Dendritic cell treated with granulocyte-macrophage colony-stimulating factor and Interleukin-4, amounts not matched to agents 40 ng/mL and 50 ng/mL, for 4 days (primary cell): Measurements from ENCODE around the gene SMAD2.

Experiments used
- H3K27ac Mint-ChIP-seq: one replicate; pipeline ENCODE4 v1.8.0; 2022; ENCODE audit warnings: mild to moderate bottlenecking, mixed read lengths
- H3K27me3 Mint-ChIP-seq: one replicate; pipeline ENCODE4 v1.8.0; 2022; ENCODE audit warnings: mild to moderate bottlenecking, mixed read lengths
- H3K36me3 Mint-ChIP-seq: one replicate; pipeline ENCODE4 v1.8.0; 2022; ENCODE audit warnings: low read depth, mixed read lengths
- H3K4me1 Mint-ChIP-seq: one replicate; pipeline ENCODE4 v1.8.0; 2022; ENCODE audit warnings: low read depth, mixed read lengths
- H3K4me3 Mint-ChIP-seq: one replicate; pipeline ENCODE4 v1.8.0; 2022; ENCODE audit warnings: mild to moderate bottlenecking, moderate library complexity, mixed read lengths
- H3K9me3 Mint-ChIP-seq: one replicate; pipeline ENCODE4 v1.8.0; 2022; ENCODE audit warnings: mixed read lengths
- intact Hi-C: fragments of 100-400 bp; cut with micrococcal nuclease; formaldehyde crosslinking; loops from one replicate; pipeline ENCODE4 v1.15.0; 2022

SMAD2 gene

DNA sequence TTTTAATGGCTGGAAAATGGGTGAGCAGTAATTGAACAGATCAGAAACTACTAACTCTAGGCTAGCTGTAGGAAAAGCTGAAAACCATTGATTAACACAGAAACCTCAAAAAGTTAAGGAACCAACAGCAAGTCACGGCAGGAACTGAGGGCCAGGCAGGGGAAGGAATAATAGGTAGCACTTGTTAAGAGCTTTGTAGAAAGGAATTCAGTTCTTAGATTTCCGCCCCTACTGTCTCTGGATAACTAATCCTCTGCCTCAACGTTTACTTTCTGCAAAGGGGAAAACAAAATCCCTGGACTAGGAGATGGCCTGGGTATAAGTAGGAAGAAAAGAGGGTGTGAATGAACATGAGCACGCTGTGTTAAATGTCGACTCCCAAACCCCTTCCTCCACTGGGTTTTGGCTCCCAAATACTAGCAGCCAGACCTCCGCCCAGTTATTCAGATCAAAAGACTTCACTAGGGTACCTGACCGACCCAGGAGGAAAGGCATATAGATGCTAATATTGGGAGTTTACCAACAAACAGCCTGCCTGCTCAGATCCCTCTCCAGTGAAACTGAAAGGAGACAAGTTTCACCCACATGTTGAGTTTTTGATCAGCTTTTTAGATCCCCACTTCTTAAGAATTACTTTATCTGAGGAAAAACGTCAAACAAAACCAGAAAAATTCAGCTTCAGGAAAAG lies 12.4 kb downstream of the SMAD2 start:
- no peak overlapping the region for H3K27ac Mint-ChIP-seq
- H3K36me3 Mint-ChIP-seq = peaks cover 30% of the 10 kb centered on the region
- H3K27me3 Mint-ChIP-seq = no peaks in the 10 kb centered on the region
- no peak overlapping the region for H3K4me3 Mint-ChIP-seq
- H3K9me3 Mint-ChIP-seq = no peaks in the 10 kb centered on the region
- H3K4me1 Mint-ChIP-seq = peaks cover 52% of the 10 kb centered on the region
- intact Hi-C loops = no loop called here

DNA sequence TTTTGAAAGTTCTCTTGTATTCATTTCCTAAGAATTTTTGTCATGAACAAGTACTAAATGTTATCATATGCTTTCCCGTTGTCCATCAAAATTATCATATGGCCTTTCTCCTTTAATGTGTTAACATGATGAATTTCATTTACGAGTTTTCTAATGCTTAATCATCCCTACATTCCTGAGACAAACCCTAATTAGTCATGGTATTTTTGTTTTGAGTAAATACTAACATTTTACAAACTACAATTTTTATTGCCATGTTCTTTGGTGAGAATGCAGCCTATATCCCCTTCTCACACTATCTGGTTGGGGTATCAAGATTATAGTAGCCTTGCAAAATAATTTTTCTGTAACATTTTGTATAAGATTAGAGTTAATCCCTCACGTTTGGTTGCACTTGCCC lies 14.5 kb downstream of the SMAD2 start:
- H3K4me3 Mint-ChIP-seq = no peak overlapping the region
- intact Hi-C loops = no loop called here
- no peaks in the 10 kb centered on the region for H3K27me3 Mint-ChIP-seq
- peaks cover 55% of the 10 kb centered on the region for H3K4me1 Mint-ChIP-seq
- peaks cover 36% of the 10 kb centered on the region for H3K36me3 Mint-ChIP-seq
- no peak overlapping the region for H3K27ac Mint-ChIP-seq
- H3K9me3 Mint-ChIP-seq = no peaks in the 10 kb centered on the region

DNA sequence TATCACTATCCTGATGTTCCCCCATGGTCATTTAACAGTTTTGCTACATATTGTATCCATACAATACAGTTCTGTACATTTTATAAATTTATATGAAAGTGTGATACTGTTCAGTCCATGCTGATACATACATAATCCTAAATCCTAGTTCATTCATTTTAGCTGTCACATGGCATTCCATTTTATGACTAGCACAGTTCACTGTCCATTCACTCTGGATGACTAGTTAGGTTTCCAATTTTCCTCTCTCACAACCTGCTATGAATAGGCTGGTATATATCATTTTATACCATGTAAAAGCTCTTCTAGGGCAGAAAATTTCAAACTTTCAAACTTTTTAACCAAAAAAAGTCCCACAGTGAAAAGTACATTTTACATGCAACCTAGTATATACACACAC lies 15.2 kb downstream of the SMAD2 start:
- Mint-ChIP-seq H3K27me3 (no peaks in the 10 kb centered on the region), H3K27ac (no peak overlapping the region), H3K4me3 (no peak overlapping the region), H3K36me3 (peaks cover 43% of the 10 kb centered on the region), H3K4me1 (peaks cover 60% of the 10 kb centered on the region), H3K9me3 (no peaks in the 10 kb centered on the region)
- intact Hi-C loops = no loop called here

DNA sequence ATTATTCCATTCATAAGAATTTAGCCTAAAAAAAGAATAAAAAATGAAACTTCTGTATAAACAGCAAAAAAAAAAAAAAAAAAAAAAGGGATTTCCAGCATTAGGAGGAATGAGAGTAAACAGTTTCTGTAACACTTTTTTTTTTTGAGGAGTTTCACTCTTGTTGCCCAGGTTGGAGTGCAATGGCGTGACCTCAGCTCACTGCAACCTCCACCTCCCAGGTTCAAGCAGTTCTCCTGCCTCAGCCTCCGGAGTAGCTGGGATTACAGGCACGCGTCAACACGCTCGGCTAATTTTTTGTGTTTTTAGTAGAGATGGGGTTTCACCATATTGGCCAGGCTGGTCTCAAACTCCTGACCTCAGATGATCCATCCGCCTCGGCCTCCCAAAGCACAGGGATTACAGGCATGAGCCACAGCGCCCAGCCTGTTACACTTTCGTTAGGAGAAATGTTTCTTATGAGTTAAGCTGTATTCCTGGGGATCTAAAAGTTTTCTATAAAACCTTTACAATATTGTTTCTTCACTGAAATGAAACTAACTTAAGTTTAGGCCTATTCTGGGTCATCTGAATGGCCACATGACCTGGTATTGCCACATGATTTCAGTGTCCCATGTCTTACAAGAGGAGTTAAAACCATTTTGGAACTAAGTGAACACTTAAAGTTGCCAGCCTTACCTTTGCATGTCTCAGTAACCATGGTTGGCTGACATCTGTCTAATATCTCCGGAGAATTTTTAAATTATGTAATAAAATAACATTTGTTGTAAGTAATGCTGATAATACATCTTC lies 17.5 kb downstream of the SMAD2 start:
- Mint-ChIP-seq H3K27me3 (no peaks in the 10 kb centered on the region), H3K4me3 (no peak overlapping the region), H3K36me3 (peaks cover 52% of the 10 kb centered on the region), H3K27ac (no peak overlapping the region), H3K4me1 (peaks cover 57% of the 10 kb centered on the region), H3K9me3 (no peaks in the 10 kb centered on the region)
- intact Hi-C loops = no loop called here

DNA sequence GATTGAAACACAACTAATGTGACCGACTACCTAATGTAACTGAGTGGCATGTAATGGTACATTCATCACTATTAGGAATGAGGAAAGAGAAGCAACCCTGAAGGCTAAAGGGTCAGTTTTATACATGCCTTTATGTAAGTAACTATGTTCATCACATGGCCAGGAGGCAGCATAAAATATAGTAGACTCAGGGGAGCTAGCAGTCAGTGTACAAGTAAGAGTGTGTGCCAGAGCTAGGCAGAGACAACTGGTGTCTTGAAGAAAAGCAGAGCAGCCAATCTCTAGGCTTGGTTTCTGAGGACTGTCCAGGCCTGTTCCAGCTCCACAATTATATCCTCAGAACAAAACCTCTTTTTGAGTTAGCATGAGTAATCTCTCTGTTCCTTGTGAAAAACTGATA lies 18.1 kb downstream of the SMAD2 start:
- intact Hi-C loops = no loop called here

DNA sequence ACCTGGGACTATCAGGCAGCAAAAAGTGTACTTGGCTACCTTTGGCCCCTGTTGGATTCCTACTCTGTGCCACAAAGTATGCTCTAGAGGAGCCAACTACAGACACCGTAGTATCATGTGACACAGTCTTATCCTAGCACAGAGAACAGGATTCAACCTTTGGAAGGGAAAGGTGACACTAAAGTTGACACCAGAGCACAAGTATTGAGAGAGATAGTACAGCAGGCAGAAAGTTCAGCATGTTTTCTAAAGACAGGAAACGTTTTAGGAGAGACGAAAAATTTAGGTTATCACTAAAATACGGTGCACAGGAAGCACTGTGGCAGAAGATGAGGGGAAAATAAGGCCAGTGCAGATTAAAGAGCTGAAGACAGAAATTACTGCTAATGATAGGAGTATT lies 18.6 kb downstream of the SMAD2 start:
- Mint-ChIP-seq H3K27ac (no peak overlapping the region), H3K4me1 (peaks cover 46% of the 10 kb centered on the region), H3K27me3 (no peaks in the 10 kb centered on the region), H3K36me3 (peaks cover 55% of the 10 kb centered on the region), H3K4me3 (no peak overlapping the region), H3K9me3 (peaks cover 5% of the 10 kb centered on the region)
- intact Hi-C loops = no loop called here

More for the DNA sequence above, 18.1 kb downstream of the SMAD2 start:
- Mint-ChIP-seq H3K27me3 (no peaks in the 10 kb centered on the region), H3K27ac (no peak overlapping the region), H3K9me3 (peaks cover under 1% of the 10 kb centered on the region), H3K4me3 (no peak overlapping the region), H3K36me3 (peaks cover 55% of the 10 kb centered on the region), H3K4me1 (peaks cover 50% of the 10 kb centered on the region)

DNA sequence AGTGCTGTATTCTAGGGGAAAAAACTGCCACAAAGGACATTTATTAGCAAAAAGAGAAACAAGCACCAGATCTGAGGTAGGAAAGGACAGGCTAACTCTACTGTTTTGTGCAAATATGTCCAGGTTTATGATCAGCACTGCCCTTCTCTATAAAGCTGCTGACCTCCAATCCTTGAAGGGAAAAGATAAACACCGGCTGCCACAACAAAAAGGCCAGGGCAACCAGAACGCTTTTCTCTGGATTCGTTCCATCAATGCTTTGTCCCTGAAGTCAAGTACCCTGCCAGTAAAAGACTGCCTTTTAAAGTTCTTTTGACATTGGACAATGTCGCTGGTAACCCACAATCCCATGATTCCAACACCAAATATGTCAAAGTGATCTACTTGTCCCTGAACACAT lies 21.0 kb downstream of the SMAD2 start:
- no peaks in the 10 kb centered on the region for H3K27me3 Mint-ChIP-seq
- peaks cover 65% of the 10 kb centered on the region for H3K36me3 Mint-ChIP-seq
- H3K4me1 Mint-ChIP-seq = peaks cover 35% of the 10 kb centered on the region
- H3K27ac Mint-ChIP-seq = no peak overlapping the region
- H3K4me3 Mint-ChIP-seq = no peak overlapping the region
- intact Hi-C loops = no loop called here
- peaks cover 12% of the 10 kb centered on the region for H3K9me3 Mint-ChIP-seq

DNA sequence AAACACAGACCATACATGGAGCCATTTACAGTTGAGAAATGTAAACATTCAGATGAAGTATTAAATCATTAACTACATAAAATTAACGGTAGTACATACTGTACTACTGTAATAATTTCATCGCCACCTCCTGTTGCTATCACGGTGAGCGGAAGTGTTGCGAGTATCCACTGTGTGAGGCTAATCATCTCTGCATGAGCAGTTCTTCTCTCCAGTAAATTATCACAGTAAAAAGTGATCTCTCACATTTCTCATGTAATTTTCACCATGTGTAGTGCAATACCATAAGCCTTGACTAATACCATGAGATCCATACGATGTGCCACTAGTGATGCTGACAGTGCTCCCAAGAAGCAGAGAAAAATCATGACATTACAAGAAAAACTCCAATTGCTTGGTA lies 21.9 kb downstream of the SMAD2 start:
- Mint-ChIP-seq H3K4me3 (no peak overlapping the region), H3K27ac (no peak overlapping the region), H3K4me1 (peaks cover 43% of the 10 kb centered on the region), H3K9me3 (peaks cover 12% of the 10 kb centered on the region), H3K27me3 (no peaks in the 10 kb centered on the region), H3K36me3 (peaks cover 65% of the 10 kb centered on the region)
- intact Hi-C loops = no loop called here

DNA sequence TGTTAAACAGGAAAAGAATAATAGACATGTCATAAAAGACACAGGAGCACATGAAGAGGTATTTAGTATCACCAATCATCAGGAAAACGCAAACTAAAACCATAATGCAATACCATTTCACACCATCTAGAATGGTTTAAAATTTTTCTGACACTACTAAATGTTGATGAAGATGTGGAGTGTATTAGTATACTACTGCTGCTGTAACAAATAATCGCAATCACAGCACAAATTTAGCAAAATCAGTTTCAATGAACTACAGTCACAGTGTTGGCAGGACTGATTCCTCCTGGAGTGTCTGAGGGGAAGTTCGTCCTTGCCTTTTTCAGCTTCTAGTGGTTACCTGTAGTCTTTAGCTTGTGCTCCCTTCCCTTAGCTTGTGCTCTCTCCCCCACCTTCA lies 24.1 kb downstream of the SMAD2 start:
- intact Hi-C loops = no loop called here
- Mint-ChIP-seq H3K4me3 (no peak overlapping the region), H3K27ac (no peak overlapping the region), H3K4me1 (peaks cover 52% of the 10 kb centered on the region), H3K36me3 (peaks cover 56% of the 10 kb centered on the region), H3K9me3 (peaks cover 12% of the 10 kb centered on the region), H3K27me3 (no peaks in the 10 kb centered on the region)

DNA sequence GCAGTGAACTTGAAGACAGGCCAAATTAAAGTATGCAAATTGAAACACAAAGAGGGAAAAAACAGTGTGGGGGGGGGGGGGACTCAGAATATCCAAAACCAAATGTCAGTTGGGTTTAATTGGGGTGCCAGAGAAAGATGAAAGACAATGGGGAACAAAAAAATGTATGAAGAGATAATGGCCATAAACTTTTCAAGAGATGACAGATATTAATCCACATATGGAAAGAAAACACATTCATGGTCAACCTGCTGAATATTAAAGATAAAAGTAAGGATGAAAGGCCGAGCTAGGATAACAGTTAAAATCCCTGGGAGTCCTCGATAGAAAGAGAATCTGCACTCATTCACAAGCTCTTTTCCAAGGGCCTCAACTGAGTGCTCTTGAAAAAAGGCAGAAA lies 26.6 kb downstream of the SMAD2 start:
- Mint-ChIP-seq H3K27me3 (no peaks in the 10 kb centered on the region), H3K36me3 (peaks cover 38% of the 10 kb centered on the region), H3K27ac (no peak overlapping the region), H3K9me3 (peaks cover 12% of the 10 kb centered on the region), H3K4me1 (peaks cover 55% of the 10 kb centered on the region), H3K4me3 (no peak overlapping the region)
- intact Hi-C loops = no loop called here

DNA sequence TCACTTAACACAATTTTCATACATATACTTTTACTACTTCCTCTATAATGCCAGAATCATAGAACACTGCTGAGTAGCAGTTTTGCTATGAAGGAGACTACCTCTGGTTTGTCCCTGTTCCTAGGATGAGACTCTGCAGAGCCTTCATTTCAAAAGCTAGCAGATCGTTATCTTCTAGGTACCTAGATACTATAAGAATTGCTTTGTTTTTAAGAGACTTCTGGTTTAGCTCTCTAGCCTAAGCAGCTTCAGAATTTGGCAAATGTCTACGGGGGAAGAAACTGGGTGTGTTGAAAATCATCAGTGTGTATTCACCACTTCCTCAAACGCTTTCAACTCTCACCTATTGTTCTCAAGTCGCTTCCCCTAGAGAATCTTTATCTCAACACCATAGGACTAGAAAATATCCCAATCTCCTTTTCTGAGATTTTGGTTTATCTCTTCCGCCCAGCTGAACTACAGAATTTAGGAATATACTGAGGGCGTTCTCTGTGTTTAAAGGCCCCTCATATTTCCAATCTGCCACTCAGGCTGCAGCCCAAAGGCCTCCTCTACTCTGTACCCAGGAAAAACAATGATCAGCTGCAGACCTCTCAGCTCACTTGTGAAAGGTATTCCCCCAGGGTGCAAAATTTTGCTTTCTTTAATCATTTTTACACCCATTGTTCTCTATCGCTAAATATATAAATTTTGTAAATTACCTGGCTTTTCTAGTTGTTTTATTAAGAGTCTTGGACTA lies 28.7 kb downstream of the SMAD2 start:
- Mint-ChIP-seq H3K4me1 (peaks cover 65% of the 10 kb centered on the region), H3K36me3 (peaks cover 21% of the 10 kb centered on the region), H3K27ac (peak overlapping the region; percentile 42), H3K27me3 (no peaks in the 10 kb centered on the region), H3K9me3 (peaks cover 7% of the 10 kb centered on the region), H3K4me3 (no peak overlapping the region)
- intact Hi-C loops = no loop called here

DNA sequence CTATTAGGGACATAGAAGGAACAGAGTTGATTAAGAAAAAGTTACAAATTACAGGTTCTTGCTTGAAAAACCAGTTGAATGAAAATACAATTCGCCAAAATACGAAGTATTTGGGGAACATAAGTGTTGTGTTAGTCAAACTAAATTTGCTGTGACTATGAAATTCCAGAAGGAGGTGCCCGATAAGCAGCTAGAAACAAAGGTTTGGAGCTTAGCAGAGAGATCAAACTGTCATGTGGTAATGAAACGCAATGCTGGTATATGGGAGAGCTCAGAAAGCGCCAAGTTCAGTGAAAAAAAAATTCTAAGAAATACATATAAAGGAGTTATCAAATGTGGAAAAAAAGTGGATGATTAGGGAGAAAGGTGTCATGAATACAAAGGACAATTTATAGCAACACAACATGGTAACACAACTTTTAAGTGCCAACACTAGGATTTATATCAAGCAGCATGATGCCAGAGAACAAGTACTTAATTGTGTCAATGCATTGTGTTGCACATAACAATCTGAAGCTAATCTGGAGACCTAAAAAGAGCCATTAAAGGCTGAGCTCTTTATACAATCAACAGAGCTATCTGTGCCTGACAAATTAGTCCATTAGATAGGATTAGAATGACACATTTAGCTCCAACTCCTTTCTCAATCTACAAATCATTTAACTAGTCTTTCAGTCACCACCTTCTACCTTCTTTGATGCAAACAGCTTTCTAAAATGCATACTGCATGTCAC lies 31.2 kb downstream of the SMAD2 start:
- Mint-ChIP-seq H3K4me3 (no peak overlapping the region), H3K4me1 (peaks cover 69% of the 10 kb centered on the region), H3K27ac (no peak overlapping the region), H3K27me3 (no peaks in the 10 kb centered on the region), H3K9me3 (no peaks in the 10 kb centered on the region), H3K36me3 (peaks cover 31% of the 10 kb centered on the region)
- intact Hi-C loops = no loop called here

DNA sequence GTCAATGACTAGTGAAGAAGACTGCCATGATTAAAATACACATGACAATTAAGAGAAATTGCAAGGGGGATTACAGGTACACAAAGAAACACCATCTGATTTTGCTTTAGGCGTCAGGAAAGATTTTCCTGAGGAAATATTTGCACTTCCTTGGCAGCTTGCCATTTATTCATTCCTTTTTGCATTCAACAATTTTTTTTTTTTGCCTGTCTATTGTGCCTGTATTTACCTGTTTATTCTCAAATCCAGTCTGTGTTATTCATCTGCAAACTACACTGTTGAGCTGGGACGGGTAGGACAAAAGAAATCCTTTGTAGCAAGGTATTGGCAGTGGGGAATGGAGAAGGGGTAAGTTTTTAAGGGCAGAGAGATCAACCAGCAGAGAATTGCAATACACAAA lies 31.8 kb downstream of the SMAD2 start:
- no peaks in the 10 kb centered on the region for H3K27me3 Mint-ChIP-seq
- peaks cover 34% of the 10 kb centered on the region for H3K36me3 Mint-ChIP-seq
- intact Hi-C loops = no loop called here
- no peak overlapping the region for H3K4me3 Mint-ChIP-seq
- H3K27ac Mint-ChIP-seq = no peak overlapping the region
- no peaks in the 10 kb centered on the region for H3K9me3 Mint-ChIP-seq
- peaks cover 69% of the 10 kb centered on the region for H3K4me1 Mint-ChIP-seq

DNA sequence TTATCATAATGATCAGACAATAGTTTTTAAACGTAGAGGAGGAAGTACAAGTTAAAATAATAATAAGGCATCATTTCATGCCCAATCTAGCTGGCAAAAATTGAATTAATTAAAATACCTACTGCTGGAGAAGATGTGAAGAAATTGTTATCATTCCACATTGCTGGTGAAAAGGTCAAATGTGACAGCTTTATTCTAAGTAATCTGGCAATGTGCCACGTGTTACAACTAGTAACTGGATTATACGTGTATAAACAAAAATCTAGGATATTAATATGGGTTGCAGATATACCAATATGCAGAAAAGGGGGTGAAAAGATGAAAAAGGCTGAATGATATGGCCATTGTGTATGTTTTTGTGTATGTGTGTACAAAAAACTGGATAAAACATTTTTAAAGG lies 32.4 kb downstream of the SMAD2 start:
- no peak overlapping the region for H3K27ac Mint-ChIP-seq
- intact Hi-C loops = no loop called here
- H3K27me3 Mint-ChIP-seq = no peaks in the 10 kb centered on the region
- no peak overlapping the region for H3K4me3 Mint-ChIP-seq
- no peaks in the 10 kb centered on the region for H3K9me3 Mint-ChIP-seq
- peaks cover 69% of the 10 kb centered on the region for H3K4me1 Mint-ChIP-seq
- H3K36me3 Mint-ChIP-seq = peaks cover 35% of the 10 kb centered on the region
